Karpas-422 (cell line): Measurements from ENCODE around the gene FAM53B. TPM values are rescaled to one million over a fixed set of nuclear protein-coding genes. Genes with fewer than 3 reads are reported as not detected.
"Not testable (repeated sequence)": the region's sequence is repeated elsewhere in the genome, so short reads cannot be mapped to it uniquely, and the experiment has no call there.

Experiments
- DNase-seq: peaks from one replicate; pipeline ENCODE4 v3.0.0-alpha.2; 2015
- H2AFZ ChIP-seq: fragments of 200-600 bp; sonication (generic); 2 replicates; pipeline ENCODE4 v1.6.1; 2014; ENCODE audit warnings: antibody characterized with exemption, low read length, mixed read lengths
- H3K27ac ChIP-seq: fragments of 200-600 bp; sonication (generic); 2 replicates; pipeline ENCODE4 v1.5.1; 2014; ENCODE audit warnings: mild to moderate bottlenecking, low read length, moderate library complexity
- H3K27me3 ChIP-seq: fragments of 200-600 bp; sonication (generic); 2 replicates; pipeline ENCODE4 v1.6.1; 2014; ENCODE audit warnings: low read length, mixed read lengths
- H3K36me3 ChIP-seq: fragments of 200-600 bp; sonication (generic); 2 replicates; pipeline ENCODE4 v1.6.1; 2014; ENCODE audit warnings: low read length, mixed read lengths; ENCODE audit not compliant: insufficient read depth
- H3K4me1 ChIP-seq: fragments of 200-600 bp; sonication (generic); 2 replicates; pipeline ENCODE4 v1.6.1; 2014; ENCODE audit warnings: mild to moderate bottlenecking, low read length, mixed read lengths
- H3K4me2 ChIP-seq: fragments of 200-600 bp; sonication (generic); 2 replicates; pipeline ENCODE4 v1.6.1; 2014; ENCODE audit warnings: low read length, low read depth, mild to moderate bottlenecking; ENCODE audit not compliant: poor library complexity, severe bottlenecking
- H3K4me3 ChIP-seq: fragments of 200-600 bp; sonication (generic); 2 replicates; pipeline ENCODE4 v1.5.1; 2014; ENCODE audit warnings: mild to moderate bottlenecking, antibody characterized with exemption, low read length, mixed read lengths
- H3K79me2 ChIP-seq: fragments of 200-600 bp; sonication (generic); 2 replicates; pipeline ENCODE4 v1.6.1; 2014; ENCODE audit warnings: mild to moderate bottlenecking, low read length, mixed read lengths
- H3K9ac ChIP-seq: fragments of 200-600 bp; sonication (generic); 2 replicates; pipeline ENCODE4 v1.6.0; 2014; ENCODE audit warnings: low read length
- H3K9me2 ChIP-seq: fragments of 200-600 bp; sonication (generic), shearing (Covaris generic); replicated peaks from 2 replicates; pipeline ENCODE4 v1.6.0; 2014; ENCODE audit warnings: mild to moderate bottlenecking, low read length, moderate library complexity; ENCODE audit not compliant: insufficient read depth
- H3K9me3 ChIP-seq: fragments of 300-700, 200-600 bp; sonication (generic); 2 replicates; pipeline ENCODE4 v1.6.1; 2014; ENCODE audit warnings: low read length, mixed read lengths
- H4K20me1 ChIP-seq: fragments of 200-600 bp; sonication (generic); 2 replicates; pipeline ENCODE4 v1.6.1; 2014; ENCODE audit warnings: mild to moderate bottlenecking, antibody characterized with exemption, low read length, low read depth; ENCODE audit not compliant: insufficient read depth
- total RNA-seq: library from RNA; depleted of rRNA; stranded (reverse); fragments of >200 nt; shearing (Covaris generic); gene quantifications from 2 replicates; pipeline ENCODE4 v1.2.3, GENCODE V29; 2014; ENCODE audit warnings: low replicate concordance; rRNA removed

The FAM53B gene, protein sequence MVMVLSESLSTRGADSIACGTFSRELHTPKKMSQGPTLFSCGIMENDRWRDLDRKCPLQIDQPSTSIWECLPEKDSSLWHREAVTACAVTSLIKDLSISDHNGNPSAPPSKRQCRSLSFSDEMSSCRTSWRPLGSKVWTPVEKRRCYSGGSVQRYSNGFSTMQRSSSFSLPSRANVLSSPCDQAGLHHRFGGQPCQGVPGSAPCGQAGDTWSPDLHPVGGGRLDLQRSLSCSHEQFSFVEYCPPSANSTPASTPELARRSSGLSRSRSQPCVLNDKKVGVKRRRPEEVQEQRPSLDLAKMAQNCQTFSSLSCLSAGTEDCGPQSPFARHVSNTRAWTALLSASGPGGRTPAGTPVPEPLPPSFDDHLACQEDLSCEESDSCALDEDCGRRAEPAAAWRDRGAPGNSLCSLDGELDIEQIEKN
- 72.5 and 148 TPM in 2 replicates for total RNA-seq

DNA sequence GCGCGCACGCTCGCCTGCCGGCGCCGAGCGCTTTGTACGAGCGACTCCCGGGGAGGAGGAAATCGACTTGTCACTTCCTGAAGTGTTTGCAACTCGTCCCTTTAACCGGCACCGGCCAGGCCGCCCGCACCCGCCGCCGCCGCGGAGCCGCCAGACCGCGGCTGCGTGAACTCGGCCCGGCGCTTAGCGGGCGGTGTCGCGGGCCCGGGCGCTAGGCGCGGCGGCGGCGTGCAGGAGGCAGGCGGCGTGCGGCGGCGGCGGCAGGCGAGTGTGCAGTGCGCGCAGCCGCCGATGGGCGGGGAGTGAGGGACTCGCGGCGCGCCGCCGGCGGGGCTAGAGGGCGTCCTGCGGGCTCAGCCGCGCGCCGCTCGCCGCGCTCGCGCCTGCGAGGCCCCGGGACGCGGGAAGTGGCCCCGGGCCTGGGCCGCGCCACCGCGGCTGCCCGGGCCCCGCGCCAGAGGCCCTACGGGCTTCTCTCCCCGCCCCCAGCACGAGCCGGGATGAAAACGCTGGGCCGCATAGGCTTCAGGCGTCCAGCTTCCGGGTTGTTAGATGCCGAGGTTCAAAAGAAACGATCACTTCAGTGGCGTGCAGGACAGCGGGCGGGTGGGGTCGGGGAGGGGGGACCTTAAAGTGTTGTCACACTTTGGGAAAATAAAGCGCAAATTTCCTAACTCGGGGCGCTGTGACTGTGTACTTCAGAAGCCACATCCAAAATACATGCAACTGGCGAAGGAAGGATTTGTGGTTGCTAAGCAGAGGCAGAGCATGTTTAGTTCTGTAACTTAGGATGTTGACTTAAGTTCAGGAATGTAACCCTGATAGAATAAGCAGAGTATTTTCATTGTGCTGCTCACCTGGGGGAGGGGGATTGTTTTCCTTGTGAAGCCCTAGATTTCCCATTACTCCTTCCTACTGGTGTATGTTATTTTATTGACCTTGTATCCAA is at the start of gene FAM53B:
FAM53B (minus strand) TSS at position 277 of the 949 bp plus-strand sequence. CDS start 37,665 bp downstream, outside the sequence.
- no peak within 1 kb of the TSS for H2AFZ ChIP-seq
- peaks cover 54% of the 10 kb centered on the region for H3K4me1 ChIP-seq
- no peaks in the 10 kb centered on the region for H3K9me3 ChIP-seq
- DNase-seq = peak; percentile 92
- no peaks in the 10 kb centered on the region; the same call in 1 of the 2 replicates for H3K36me3 ChIP-seq
- no peaks in the 10 kb centered on the region for H3K27me3 ChIP-seq
- H3K9me2 ChIP-seq = no peaks in the 10 kb centered on the region
- H3K4me3 ChIP-seq = peak within 1 kb of the TSS; percentile 93
- H4K20me1 ChIP-seq = no peaks in the 10 kb centered on the region; the same call in 1 of the 2 replicates
- H3K9ac ChIP-seq = peak within 1 kb of the TSS; percentile 96
- H3K4me2 ChIP-seq = peak within 1 kb of the TSS; percentile 82
- H3K27ac ChIP-seq = peak within 1 kb of the TSS; percentile 95
- H3K79me2 ChIP-seq = peaks cover 57% of the 10 kb centered on the region

DNA sequence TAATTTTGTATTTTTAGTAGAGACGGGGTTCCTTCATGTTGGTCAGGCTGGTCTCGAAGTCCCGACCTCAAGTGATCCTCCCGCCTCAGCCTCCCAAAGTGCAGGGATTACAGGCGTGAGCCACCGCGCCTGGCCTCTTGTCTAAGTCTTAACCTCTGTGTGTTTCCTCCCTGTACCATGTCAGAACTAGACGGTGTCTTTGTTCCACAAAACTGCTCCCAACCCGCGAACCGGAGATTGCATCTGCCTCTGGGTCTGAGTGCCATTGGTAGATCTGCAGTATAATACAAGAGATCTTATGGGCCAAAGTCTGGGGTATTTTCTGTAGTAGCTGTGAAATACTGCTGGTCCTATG is 48.8 kb upstream of the FAM53B start:
- peaks cover 12% of the 10 kb centered on the region; the same call in 1 of the 2 replicates for H3K36me3 ChIP-seq
- DNase-seq = no peak
- peak overlapping the region; percentile 88 for H3K4me3 ChIP-seq
- no peaks in the 10 kb centered on the region for H4K20me1 ChIP-seq
- peaks cover 34% of the 10 kb centered on the region for H3K79me2 ChIP-seq
- H2AFZ ChIP-seq = no peak overlapping the region
- no peaks in the 10 kb centered on the region for H3K9me2 ChIP-seq
- no peak overlapping the region for H3K9ac ChIP-seq
- H3K27ac ChIP-seq = no peak overlapping the region
- H3K4me2 ChIP-seq = peak overlapping the region; percentile 89
- no peaks in the 10 kb centered on the region for H3K27me3 ChIP-seq
- H3K4me1 ChIP-seq = peaks cover 7% of the 10 kb centered on the region
- no peaks in the 10 kb centered on the region for H3K9me3 ChIP-seq

DNA sequence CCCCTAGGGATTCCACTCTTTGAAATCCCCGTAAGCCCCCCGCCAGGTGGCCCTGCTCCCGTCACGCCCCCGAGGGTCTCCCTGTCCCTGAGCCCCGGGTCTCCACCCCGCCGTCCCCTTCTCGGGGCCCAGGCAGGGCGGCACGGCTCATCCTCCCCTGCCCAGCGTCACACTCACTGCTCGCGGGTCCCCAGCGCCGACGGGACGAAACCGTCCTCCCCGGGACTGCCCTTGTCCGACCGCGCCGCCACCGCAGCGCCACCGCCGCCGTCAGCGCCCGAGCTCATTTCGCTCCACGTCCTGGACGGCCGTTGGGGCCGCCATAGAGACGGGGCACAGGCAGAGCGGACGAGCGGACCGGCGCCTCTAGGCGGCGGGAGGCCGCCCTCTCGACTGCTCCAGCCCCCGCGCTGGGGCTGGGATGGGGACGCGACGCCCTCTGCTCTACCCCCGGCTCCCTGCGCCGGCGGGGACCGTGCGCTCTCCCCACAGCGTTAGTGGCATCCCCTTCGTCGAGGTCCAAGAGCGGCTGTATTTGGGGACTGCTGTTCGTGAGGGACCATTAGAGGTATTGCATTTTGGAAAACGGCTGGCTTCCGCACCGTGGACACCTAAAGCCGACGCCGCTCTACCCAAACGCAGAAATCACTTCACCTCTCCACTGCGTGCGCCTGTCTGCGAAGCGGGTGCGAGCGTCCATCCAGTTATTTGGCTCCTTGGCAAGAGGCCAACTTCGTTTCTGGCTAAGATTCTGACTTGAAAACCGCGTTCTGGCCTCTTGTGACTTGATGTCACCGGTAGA is 47.6 kb upstream of the FAM53B start, which contains the start of gene EEF1AKMT2:
EEF1AKMT2 (minus strand) TSS at position 341 of the 802 bp plus-strand sequence; CDS start at position 287, 54 bp downstream.
- Histone ChIP-seq H3K79me2 (peaks cover 39% of the 10 kb centered on the region), H3K27me3 (no peaks in the 10 kb centered on the region), H3K36me3 (peaks cover 20% of the 10 kb centered on the region; the same call in 1 of the 2 replicates), H2AFZ (peak within 1 kb of the TSS; percentile 97), H3K4me3 (peak within 1 kb of the TSS; percentile 88), H4K20me1 (no peaks in the 10 kb centered on the region), H3K9me2 (no peaks in the 10 kb centered on the region), H3K4me2 (peak within 1 kb of the TSS; percentile 89), H3K9ac (peak within 1 kb of the TSS; percentile 92), H3K4me1 (peaks cover 7% of the 10 kb centered on the region), H3K9me3 (no peaks in the 10 kb centered on the region), H3K27ac (peak within 1 kb of the TSS; percentile 73)
- DNase-seq = peak; percentile 95

DNA sequence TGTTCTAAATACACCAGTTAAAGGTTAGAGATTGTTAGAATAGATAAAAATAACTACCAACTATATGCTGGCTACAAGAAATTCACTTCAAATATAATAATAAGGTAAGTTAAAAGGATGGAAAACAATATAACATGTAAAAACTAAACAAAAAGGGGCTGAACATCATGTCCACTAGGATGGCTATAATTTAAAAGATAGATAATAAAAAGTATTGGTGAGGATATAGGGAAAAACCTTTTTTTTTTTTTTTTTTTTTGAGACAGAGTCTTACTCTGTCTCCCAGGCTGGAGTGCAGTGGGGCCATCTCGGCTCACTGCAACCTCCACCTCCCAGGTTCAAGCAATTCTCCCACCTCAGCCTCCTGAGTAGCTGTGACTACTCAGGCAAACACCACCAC is 38.7 kb upstream of the FAM53B start:
- H2AFZ ChIP-seq, DNase-seq, H3K27me3 ChIP-seq, H3K4me1 ChIP-seq, H3K9me2 ChIP-seq, H3K4me2 ChIP-seq, H4K20me1 ChIP-seq, H3K4me3 ChIP-seq, H3K27ac ChIP-seq, H3K9me3 ChIP-seq, H3K9ac ChIP-seq: not testable (repeated sequence)
- Histone ChIP-seq H3K36me3 (peaks cover 50% of the 10 kb centered on the region), H3K79me2 (peaks cover 24% of the 10 kb centered on the region)

DNA sequence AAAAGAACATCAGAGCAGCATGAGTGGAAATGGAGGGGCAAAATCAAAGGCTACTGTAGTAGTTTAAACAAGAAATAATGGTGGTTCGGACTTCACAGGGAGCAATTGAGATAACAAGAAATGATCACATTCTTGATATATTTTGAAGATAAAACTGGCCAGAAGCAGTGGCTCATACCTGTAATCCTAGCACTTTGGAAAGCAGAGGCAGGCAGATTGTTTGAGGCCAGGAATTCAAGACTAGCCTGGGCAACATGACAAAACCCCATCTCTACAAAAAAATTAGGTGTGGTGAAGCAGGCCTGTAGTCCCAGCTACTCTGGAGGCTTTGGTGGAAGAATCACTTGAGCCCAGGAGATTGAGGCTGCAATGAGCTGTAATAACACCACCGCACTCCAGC is 24.6 kb upstream of the FAM53B start:
- no peaks in the 10 kb centered on the region for H3K27me3 ChIP-seq
- no peak overlapping the region for H3K9ac ChIP-seq
- H3K4me1 ChIP-seq = no peaks in the 10 kb centered on the region
- no peak overlapping the region for H3K4me3 ChIP-seq
- DNase-seq = no peak
- H3K4me2 ChIP-seq = no peak overlapping the region
- H3K79me2 ChIP-seq = peaks cover 17% of the 10 kb centered on the region
- H3K36me3 ChIP-seq = peaks cover 32% of the 10 kb centered on the region
- H4K20me1 ChIP-seq = no peaks in the 10 kb centered on the region
- H3K9me2 ChIP-seq = no peaks in the 10 kb centered on the region
- H3K27ac ChIP-seq = no peak overlapping the region
- no peaks in the 10 kb centered on the region for H3K9me3 ChIP-seq
- no peak overlapping the region for H2AFZ ChIP-seq

DNA sequence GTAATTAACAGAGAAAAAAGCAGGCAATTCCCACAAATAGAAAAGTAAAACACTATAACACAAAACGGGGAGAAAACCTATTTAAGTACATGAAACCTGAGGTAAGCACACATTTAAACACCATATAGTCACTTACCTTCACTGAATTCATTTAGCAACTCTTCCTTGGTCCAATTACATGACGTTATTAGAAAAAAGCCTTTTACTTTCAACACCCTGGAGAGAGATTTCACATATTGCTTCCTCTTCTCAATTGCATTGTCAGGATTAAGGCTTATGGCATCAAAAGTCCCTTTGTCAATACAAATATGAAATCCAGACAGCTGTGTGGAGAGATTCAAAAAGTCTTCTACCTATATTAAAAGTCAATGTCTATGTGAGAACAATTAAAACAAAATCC is 21.1 kb upstream of the FAM53B start:
- no peaks in the 10 kb centered on the region for H3K27me3 ChIP-seq
- no peaks in the 10 kb centered on the region for H3K4me1 ChIP-seq
- H3K36me3 ChIP-seq = peaks cover 29% of the 10 kb centered on the region; the same call in 1 of the 2 replicates
- H3K9me3 ChIP-seq = no peaks in the 10 kb centered on the region
- no peak for DNase-seq
- H2AFZ ChIP-seq = no peak overlapping the region
- H3K4me2 ChIP-seq = no peak overlapping the region
- no peaks in the 10 kb centered on the region for H4K20me1 ChIP-seq
- H3K9ac ChIP-seq = no peak overlapping the region
- no peaks in the 10 kb centered on the region for H3K9me2 ChIP-seq
- peaks cover 12% of the 10 kb centered on the region for H3K79me2 ChIP-seq
- no peak overlapping the region for H3K4me3 ChIP-seq
- H3K27ac ChIP-seq = no peak overlapping the region

DNA sequence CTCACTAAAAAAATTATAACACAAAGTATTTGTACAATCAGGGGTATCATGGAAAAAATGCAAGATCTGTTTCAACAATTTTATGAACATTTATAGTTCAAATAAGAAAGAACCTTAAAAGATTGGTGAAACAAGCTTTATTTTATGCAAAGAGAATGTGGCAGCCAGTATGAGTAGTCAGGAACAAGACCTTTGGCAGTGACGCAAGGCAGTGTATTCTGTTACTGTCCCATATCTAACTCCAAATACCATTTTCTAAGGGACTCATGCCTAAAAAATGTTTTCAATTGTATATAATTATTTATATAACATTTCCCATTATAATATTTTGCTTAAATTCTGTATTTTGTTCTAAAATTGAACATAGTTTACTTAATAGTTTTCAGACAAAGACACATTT is 19.1 kb upstream of the FAM53B start:
- Histone ChIP-seq H3K9me2 (no peaks in the 10 kb centered on the region), H3K4me1 (no peaks in the 10 kb centered on the region), H3K9me3 (no peaks in the 10 kb centered on the region), H3K36me3 (peaks cover 42% of the 10 kb centered on the region; the same call in 1 of the 2 replicates), H2AFZ (no peak overlapping the region), H3K27me3 (no peaks in the 10 kb centered on the region), H3K79me2 (peaks cover 17% of the 10 kb centered on the region), H4K20me1 (no peaks in the 10 kb centered on the region), H3K9ac (no peak overlapping the region), H3K4me2 (no peak overlapping the region), H3K4me3 (no peak overlapping the region), H3K27ac (no peak overlapping the region)
- no peak for DNase-seq
